HCT116 (cell line): Measurements from ENCODE around the gene GBF1. TPM values are rescaled to one million over a fixed set of nuclear protein-coding genes. Genes with fewer than 3 reads are reported as not detected.

Experiments
- ATAC-seq: fragments of 200-7000 bp; cut with Tn5 transposase; 2 replicates; pipeline ENCODE4 v1.9.1; 2020; ENCODE audit warnings: mild to moderate bottlenecking, moderate library complexity
- BruUV-seq: library from RNA; stranded (reverse); fragments of 400-500 nt; replicated peaks from 2 replicates; lab custom pipeline; 2021; lab: Mats Ljungman, UMichigan
- CTCF ChIA-PET: fragments of 300-600 bp; sonication (Branson Sonifier 250); formaldehyde crosslinking; loops from one replicate; lab custom pipeline; 2021; ENCODE audit warnings: antibody characterized with exemption; lab: Charles Lee
- POLR2A ChIA-PET: fragments of 300-600, 350-600 bp; sonication (Branson Sonifier 250); formaldehyde crosslinking; loops from one replicate; lab custom pipeline; 2021; ENCODE audit warnings: antibody characterized with exemption; lab: Charles Lee
- RAD21 ChIA-PET, 2 experiments: fragments of 300-600 bp; sonication (Branson Sonifier 250); formaldehyde crosslinking; loops; one replicate each; lab custom pipeline; 2023; ENCODE audit warnings: low total read pairs in 2 of 2; ENCODE audit not compliant: uncharacterized antibody in 2 of 2, unreplicated experiment in 2 of 2, low non-redundant PET in 1 of 2; lab: Charles Lee
- DNase-seq: peaks from one replicate; pipeline ENCODE4 v3.0.0-alpha.2; 2010; ENCODE audit warnings: low read depth, low spot score
- H2AFZ ChIP-seq: fragments of 200-600 bp; shearing (Covaris generic), sonication (generic); 2 replicates; pipeline ENCODE4 v1.6.1; 2017; ENCODE audit warnings: low read depth, mixed run types, mixed read lengths, antibody characterized with exemption, low read length; ENCODE audit not compliant: poor library complexity, severe bottlenecking
- H3K27ac ChIP-seq: 2 replicates; pipeline ENCODE4 v1.5.1; 2012; ENCODE audit warnings: low read depth, low read length
- H3K27me3 ChIP-seq: fragments of 200-600 bp; sonication (generic); 2 replicates; pipeline ENCODE4 v1.6.1; 2016; ENCODE audit warnings: mixed run types, low read length, mixed read lengths; ENCODE audit not compliant: insufficient read depth
- H3K36me3 ChIP-seq, 2 experiments: fragments of 200-500 bp in 1 of 2; fragments of 200-600 bp in 1 of 2; sonication (Bioruptor generic) in 1 of 2; sonication (generic) in 1 of 2; 2 replicates each; pipeline versions ENCODE4 v1.5.1 to v1.6.1; 2014 to 2016; ENCODE audit warnings: low read length in 2 of 2, inconsistent platforms in 1 of 2, mixed read lengths in 1 of 2, mixed run types in 1 of 2; ENCODE audit not compliant: insufficient read depth in 2 of 2, control insufficient read depth in 1 of 2
- H3K4me1 ChIP-seq, 2 experiments: fragments of 200-600 bp in 1 of 2; sonication (generic) in 1 of 2; 2 replicates each; pipeline versions ENCODE4 v1.5.1 to v1.6.1; 2012 to 2017; ENCODE audit warnings: low read length in 2 of 2, inconsistent platforms in 1 of 2, mild to moderate bottlenecking in 1 of 2, mixed read lengths in 1 of 2, mixed run types in 1 of 2, moderate library complexity in 1 of 2; ENCODE audit not compliant: insufficient read depth in 2 of 2, control insufficient read depth in 1 of 2
- H3K4me2 ChIP-seq: fragments of 200-600 bp; sonication (generic); 2 replicates; pipeline ENCODE4 v1.6.1; 2017; ENCODE audit warnings: mixed run types, low read length, mixed read lengths
- H3K4me3 ChIP-seq, 2 experiments: fragments of 200-600 bp in 1 of 2; sonication (generic) in 1 of 2; replicated peaks in 1 of 2; 2 replicates each; pipeline ENCODE4 v1.5.1; 2011 to 2016; ENCODE audit warnings: low read length in 2 of 2, control low read depth in 1 of 2, low read depth in 1 of 2, mild to moderate bottlenecking in 1 of 2, mixed read lengths in 1 of 2, mixed run types in 1 of 2
- H3K79me2 ChIP-seq: fragments of 200-600 bp; sonication (generic); 2 replicates; pipeline ENCODE4 v1.6.1; 2017; ENCODE audit warnings: mild to moderate bottlenecking, mixed run types, low read length, moderate library complexity, mixed read lengths; ENCODE audit not compliant: insufficient read depth
- H3K9ac ChIP-seq: fragments of 200-600 bp; sonication (generic); 2 replicates; pipeline ENCODE4 v1.6.1; 2016; ENCODE audit warnings: low read length, mixed read lengths
- H3K9me2 ChIP-seq: fragments of 200-600 bp; sonication (generic), shearing (Covaris generic); 2 replicates; pipeline ENCODE4 v1.6.1; 2017; ENCODE audit warnings: mixed run types, mild to moderate bottlenecking, moderate library complexity; ENCODE audit not compliant: insufficient read depth
- H3K9me3 ChIP-seq, 2 experiments: fragments of 200-500 bp in 1 of 2; fragments of 200-600 bp in 1 of 2; sonication (Bioruptor generic) in 1 of 2; sonication (generic) in 1 of 2; 2 replicates each; pipeline ENCODE4 v1.6.1; 2014 to 2017; ENCODE audit warnings: low read length in 2 of 2, mixed read lengths in 2 of 2, inconsistent platforms in 1 of 2, low read depth in 1 of 2, mild to moderate bottlenecking in 1 of 2, mixed run types in 1 of 2, moderate library complexity in 1 of 2; ENCODE audit not compliant: control insufficient read depth in 1 of 2, insufficient read depth in 1 of 2
- H4K20me1 ChIP-seq: fragments of 200-600 bp; sonication (generic), shearing (Covaris generic); 2 replicates; pipeline ENCODE4 v1.6.1; 2017; ENCODE audit warnings: mixed run types, mild to moderate bottlenecking, moderate library complexity; ENCODE audit not compliant: insufficient read depth
- CTCF ChIP-seq, 3 experiments: fragments of 200-600 bp in 1 of 3; sonication (generic) in 1 of 3; IDR thresholded peaks in 2 of 3; conservative IDR thresholded peaks in 1 of 3; 2 replicates each; pipeline ENCODE4 v1.5.1; 2012 to 2017; ENCODE audit warnings: low read depth in 2 of 3, low read length in 2 of 3, antibody characterized with exemption in 1 of 3, borderline replicate concordance in 1 of 3, control low read depth in 1 of 3, mild to moderate bottlenecking in 1 of 3, mixed read lengths in 1 of 3, mixed run types in 1 of 3, moderate library complexity in 1 of 3; ENCODE audit not compliant: insufficient read depth in 1 of 3
- ELF1 ChIP-seq: IDR thresholded peaks from 2 replicates; pipeline ENCODE4 v1.6.1; 2012; ENCODE audit warnings: low read depth, borderline replicate concordance
- FOSL1 ChIP-seq: IDR thresholded peaks from 2 replicates; pipeline ENCODE4 v1.6.1; 2012; ENCODE audit warnings: low read depth
- POLR2A ChIP-seq: IDR thresholded peaks from 2 replicates; pipeline ENCODE4 v1.7.0; 2011; ENCODE audit warnings: borderline replicate concordance; ENCODE audit not compliant: insufficient read depth, insufficient read length; ENCODE audit errors: extremely low read depth
- POLR2AphosphoS5 ChIP-seq: IDR thresholded peaks from 2 replicates; pipeline ENCODE4 v1.6.1; 2011; ENCODE audit warnings: mild to moderate bottlenecking, low read depth, low read length, moderate library complexity
- RAD21 ChIP-seq: IDR thresholded peaks from 2 replicates; pipeline ENCODE4 v1.6.1; 2012; ENCODE audit warnings: low read depth, mild to moderate bottlenecking
- SIN3A ChIP-seq: IDR thresholded peaks from 2 replicates; pipeline ENCODE4 v1.6.1; 2012; ENCODE audit warnings: low read depth
- intact Hi-C: fragments of 100-400 bp; cut with micrococcal nuclease; formaldehyde crosslinking; loops from 2 replicates; pipeline ENCODE4 v1.10.0; 2022
- total RNA-seq: library from RNA; stranded (reverse); gene quantifications from one replicate; pipeline ENCODE4 v1.2.1, GENCODE V29; 2021; ENCODE audit not compliant: unreplicated experiment

The GBF1 gene
- total RNA-seq, 1 experiment from 2014 or later, result 58.9 TPM

GRCh38 chr10:102418622-102419268 is 173.4 kb downstream of the GBF1 start, which contains the start of gene PSD:
PSD (minus strand) TSS chr10:102418785; CDS start chr10:102417038, 1,747 bp downstream.
- H2AFZ ChIP-seq, result peak within 1 kb of the TSS; percentile 70
- TF ChIP-seq SIN3A (no peak), RAD21 (no peak)
- TF ChIP-seq, all 23 proteins: peak for 0

GRCh38 chr10:102419269-102420180 is 174.2 kb downstream of the GBF1 start:
- no TSS peak for BruUV-seq
- H3K9ac ChIP-seq, result peak overlapping the region; percentile 87
- ChIA-PET POLR2A (interaction anchor here (1.8 to 4.2 kb wide), 5 partner anchors 10 to 31 kb away, joined by 5 to 47 read pairs (median 12); partner anchors contain the start of genes C10orf95 and CUEDC2), RAD21 (interaction anchor here in 1 of 2 experiments (1.0 kb wide), 1 partner anchor 189 kb away, joined by 3 read pairs; no protein-coding TSS in a partner anchor), CTCF (interaction anchor here (1.0 to 4.7 kb wide), 10 partner anchors 12 to 638 kb away, joined by 4 to 98 read pairs (median 12); partner anchors contain the start of genes C10orf95, CUEDC2 and SUFU)
- peak overlapping the region; percentile 93 for H3K4me2 ChIP-seq
- peaks cover 15 to 33% of the 10 kb centered on the region in 2 experiments; a peak in 3 of 4 replicates for H3K4me1 ChIP-seq
- DNase-seq, result no peak
- no peaks in the 10 kb centered on the region for H3K27me3 ChIP-seq
- H3K4me3 ChIP-seq, result peak overlapping the region; percentile 87 to 94
- peak overlapping the region; percentile 70 for H2AFZ ChIP-seq
- no peaks in the 10 kb centered on the region for H4K20me1 ChIP-seq
- H3K79me2 ChIP-seq, result peaks cover 11% of the 10 kb centered on the region
- TF ChIP-seq FOSL1, result no peak
- no peak for TF ChIP-seq CTCF (IDR thresholded peaks at IDR 0.05 in 2 of 3, conservative IDR thresholded peaks at IDR 0.05 in 1 of 3; ENCODE audit: borderline replicate concordance in 1 of 3, insufficient read depth in 1 of 3, low read depth in 2 of 3, low read length in 2 of 3)
- TF ChIP-seq POLR2A, result no peak
- TF ChIP-seq ELF1, result no peak
- 0 out of 2 replicates have a peak, but pooled peaks have one; percentile 12 for TF ChIP-seq POLR2AphosphoS5
- no peaks in the 10 kb centered on the region for H3K9me3 ChIP-seq
- no peaks in the 10 kb centered on the region for H3K9me2 ChIP-seq
- H3K36me3 ChIP-seq, result peaks cover 0 to 11% of the 10 kb centered on the region in 2 experiments; a peak in 1 of 4 replicates
- intact Hi-C loops, result loop anchor here (2.0 to 5.0 kb wide), 2 partner anchors 43 to 59 kb away; no protein-coding TSS in a partner anchor
- ATAC-seq, result no peak
- H3K27ac ChIP-seq, result peak overlapping the region; percentile 77

More at GRCh38 chr10:102418622-102419268, 173.4 kb downstream of the GBF1 start, which contains the start of gene PSD:
- no peak within 1 kb of the TSS for H3K27ac ChIP-seq
- H3K36me3 ChIP-seq, result peaks cover 0 to 9% of the 10 kb centered on the region in 2 experiments; a peak in 1 of 4 replicates
- BruUV-seq, result no TSS peak
- H4K20me1 ChIP-seq, result no peaks in the 10 kb centered on the region
- DNase-seq (no peak), ATAC-seq (no peak)
- H3K27me3 ChIP-seq, result no peaks in the 10 kb centered on the region
- ChIA-PET RAD21 (no interaction called here), CTCF (no interaction called here), POLR2A (no interaction called here)
- H3K9me3 ChIP-seq, result no peaks in the 10 kb centered on the region
- peak within 1 kb of the TSS; percentile 87 to 94 for H3K4me3 ChIP-seq
- H3K9me2 ChIP-seq, result no peaks in the 10 kb centered on the region
- peak within 1 kb of the TSS; percentile 93 for H3K4me2 ChIP-seq
- intact Hi-C loops, result no loop called here
- H3K79me2 ChIP-seq, result peaks cover 11% of the 10 kb centered on the region
- peak within 1 kb of the TSS; percentile 87; the same call in 1 of the 2 replicates for H3K9ac ChIP-seq
- peaks cover 15 to 33% of the 10 kb centered on the region in 2 experiments; a peak in 3 of 4 replicates for H3K4me1 ChIP-seq
